H1 (cell line): ENCODE measurements around the gene POLR2C. TPM values are rescaled to one million over a fixed set of nuclear protein-coding genes. Genes with fewer than 3 reads are reported as not detected.

Experiments used
- POU5F1 ChIP-seq: IDR thresholded peaks from 2 replicates; pipeline ENCODE4 v1.6.1; 2011; ENCODE audit warnings: low read depth, mild to moderate bottlenecking, low read length, moderate library complexity
- SIN3A ChIP-seq, 2 experiments: IDR thresholded peaks in 1 of 2; conservative IDR thresholded peaks in 1 of 2; 2 replicates each; pipeline ENCODE4 v1.6.1; 2011 to 2012; ENCODE audit warnings: low read length in 2 of 2, improper control_type of control experiment in 1 of 2, low read depth in 1 of 2, mild to moderate bottlenecking in 1 of 2
- polyA plus RNA-seq, 7 experiments: library from polyadenylated mRNA; depleted of rRNA in 3 of 7; stranded (reverse) in 5 of 7; unstranded in 2 of 7; fragments of >200 nt in 5 of 7; fragments of 200-250 nt in 2 of 7; gene quantifications; 1 replicate in 5 of 7; 2 replicates in 1 of 7; 4 replicates in 1 of 7; pipeline versions ENCODE4 v1.2.1 to v1.2.3, GENCODE V29; 2011 to 2013; ENCODE audit warnings: missing spikeins in 2 of 7, mixed read lengths in 2 of 7
- total RNA-seq: library from RNA; stranded (reverse); fragmentation: NEBNext Ultra II Directional; extraction: Animal tissue kit (Norgen Biotek cat#: 25700); gene quantifications from 2 replicates; pipeline ENCODE4 v1.2.1, GENCODE V29; 2021

POLR2C gene
- total and polyA plus RNA-seq, 2 of the 8 experiments (the other 6 are each of a cell fraction or from before 2014, with no cell fraction given), result 72.5 to 132 TPM

DNA sequence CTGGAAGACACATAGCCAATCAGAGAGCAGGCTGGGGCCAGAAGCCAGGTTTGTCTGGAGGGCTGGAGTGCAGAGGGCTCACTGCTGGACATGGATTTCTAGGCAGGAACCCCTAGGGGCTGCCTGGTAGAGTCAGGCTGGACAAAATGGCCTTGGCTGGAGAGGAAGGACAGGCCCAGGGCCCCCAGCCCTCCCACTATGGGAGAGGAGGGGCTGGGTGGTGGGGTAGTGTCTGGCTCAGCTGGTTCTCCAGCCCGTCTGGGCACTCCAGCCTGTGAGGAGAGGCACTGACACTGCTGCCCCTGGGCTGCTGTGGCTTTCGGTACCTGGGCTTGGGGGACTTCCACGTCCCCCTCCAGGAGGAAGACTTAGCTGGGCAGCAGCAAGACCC, 45.6 kb downstream of the POLR2C start (continued):
- TF ChIP-seq POU5F1, result no peak
- no peak for TF ChIP-seq SIN3A (conservative IDR thresholded peaks at IDR 0.05 in 1 of 2, IDR thresholded peaks at IDR 0.05 in 1 of 2; ENCODE audit: low read depth in 1 of 2, low read length in 2 of 2)
